CD4-positive, alpha-beta T cell treated with Interleukin-4 for 1 hour (primary cell): ENCODE results near the gene NUP85.
"Not testable (repeated sequence)": the region's sequence is repeated elsewhere in the genome, so short reads cannot be mapped to it uniquely, and the experiment has no call there.

ENCODE experiments used
- DNase-seq, 2 donors: peaks; one replicate each; pipeline ENCODE4 v3.0.0-alpha.2; 2020 to 2022

Gene NUP85

GRCh38 chr17:75242461-75243042 lies 37.1 kb downstream of the NUP85 start:
- DNase-seq: peak; percentile 59 to 71

GRCh38 chr17:75244133-75244866 lies 38.8 kb downstream of the NUP85 start:
- DNase-seq: peak in 1 of 2 donors; percentile 44

- DNase-seq: no peak
These were observed 39.5 kb downstream of the NUP85 start for GRCh38 chr17:75245011-75245410.

- no peak for DNase-seq
These were observed 40.9 kb downstream of the NUP85 start for GRCh38 chr17:75246404-75246803.

DNA sequence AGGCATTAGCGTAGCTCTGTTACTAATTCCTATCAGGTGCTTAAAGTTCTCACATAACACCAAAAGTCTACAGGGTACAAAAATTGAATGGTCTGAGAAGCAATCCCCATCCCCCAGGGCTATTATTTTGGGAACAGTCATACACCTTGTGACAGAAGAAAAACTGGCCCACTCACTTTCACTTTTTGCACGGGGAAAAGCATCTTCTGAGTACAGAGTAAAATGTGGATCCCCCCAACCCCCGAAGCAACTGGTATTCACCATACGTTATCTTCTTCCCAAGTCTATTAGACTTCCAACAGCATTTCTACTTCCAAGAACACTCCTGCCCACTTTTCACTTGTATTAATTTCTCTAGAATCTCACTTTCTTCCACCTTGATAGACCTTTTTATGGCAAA lies 44.1 kb downstream of the NUP85 start:
- DNase-seq: no peak

- DNase-seq: peak in 1 of 2 donors; percentile 57
These were observed 44.6 kb downstream of the NUP85 start for GRCh38 chr17:75250009-75250471.

DNA sequence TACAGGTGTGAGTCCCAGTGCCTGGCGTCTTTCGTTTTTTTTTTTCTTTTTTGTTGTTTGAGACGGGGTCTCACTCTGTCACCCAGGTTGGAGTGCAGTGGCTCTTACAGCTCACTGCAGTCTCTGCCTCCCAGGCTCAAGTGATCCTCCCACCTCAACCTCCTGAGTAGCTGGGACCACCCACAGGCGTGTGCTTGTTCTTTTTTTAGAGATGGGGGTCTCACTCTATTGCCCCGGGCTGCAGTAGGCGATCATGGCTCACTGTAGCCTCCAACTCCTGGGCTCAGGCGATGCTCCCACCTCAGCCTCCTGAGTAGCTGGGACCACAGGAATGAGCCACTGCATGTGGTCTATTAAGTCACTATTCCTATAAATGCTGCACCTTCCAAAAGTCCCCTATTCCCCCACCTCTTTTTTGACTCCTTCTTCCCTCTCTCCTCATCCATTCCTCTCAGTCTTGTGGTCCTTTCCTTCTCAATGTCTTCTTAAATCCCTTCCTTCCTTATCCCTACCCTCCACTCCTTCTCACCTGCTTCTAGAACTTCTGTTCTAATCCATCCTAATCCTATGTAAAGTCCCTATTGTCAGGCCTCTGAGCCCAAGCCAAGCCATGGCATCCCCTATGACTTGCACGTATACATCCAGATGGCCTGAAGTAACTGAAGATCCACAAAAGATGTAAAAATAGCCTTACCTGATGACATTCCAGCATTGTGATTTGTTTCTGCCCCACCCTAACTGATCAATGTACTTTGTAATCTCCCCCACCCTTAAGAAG lies 46.7 kb downstream of the NUP85 start:
- no peak for DNase-seq

DNA sequence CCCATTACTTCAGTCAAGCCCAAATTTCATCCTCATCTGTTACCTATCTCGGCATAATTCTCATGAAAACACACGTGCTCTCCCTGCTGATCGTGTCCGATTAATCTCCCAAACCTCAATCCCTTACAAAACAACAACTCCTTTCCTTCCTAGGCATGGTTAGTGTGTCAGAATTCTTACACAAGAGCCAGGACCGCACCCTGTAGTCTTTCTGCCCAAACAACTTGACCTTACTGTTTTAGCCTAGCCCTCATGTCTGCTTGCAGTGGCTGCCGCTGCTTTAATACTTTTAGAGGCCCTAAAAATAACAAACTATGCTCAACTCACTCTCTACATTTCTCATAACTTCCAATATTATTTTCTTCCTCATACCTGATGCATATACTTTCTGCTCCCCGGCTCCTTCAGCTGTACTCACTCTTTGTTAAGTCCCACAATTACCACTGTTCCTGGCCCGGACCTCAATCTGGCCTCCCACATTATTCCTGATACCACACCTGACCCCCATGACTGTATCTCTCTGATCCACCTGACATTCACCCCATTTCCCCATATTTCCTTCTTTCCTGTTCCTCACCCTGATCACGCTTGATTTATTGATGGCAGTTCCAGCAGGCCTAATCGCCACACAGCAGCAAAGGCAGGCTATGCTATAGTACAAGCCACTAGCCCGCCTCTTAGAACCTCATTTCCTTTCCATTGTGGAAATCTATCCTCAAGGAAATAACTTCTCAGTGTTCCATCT lies 50.6 kb downstream of the NUP85 start:
- DNase-seq: not testable (repeated sequence)

GRCh38 chr17:75257228-75257627 lies 51.7 kb downstream of the NUP85 start:
- not testable (repeated sequence) for DNase-seq

DNA sequence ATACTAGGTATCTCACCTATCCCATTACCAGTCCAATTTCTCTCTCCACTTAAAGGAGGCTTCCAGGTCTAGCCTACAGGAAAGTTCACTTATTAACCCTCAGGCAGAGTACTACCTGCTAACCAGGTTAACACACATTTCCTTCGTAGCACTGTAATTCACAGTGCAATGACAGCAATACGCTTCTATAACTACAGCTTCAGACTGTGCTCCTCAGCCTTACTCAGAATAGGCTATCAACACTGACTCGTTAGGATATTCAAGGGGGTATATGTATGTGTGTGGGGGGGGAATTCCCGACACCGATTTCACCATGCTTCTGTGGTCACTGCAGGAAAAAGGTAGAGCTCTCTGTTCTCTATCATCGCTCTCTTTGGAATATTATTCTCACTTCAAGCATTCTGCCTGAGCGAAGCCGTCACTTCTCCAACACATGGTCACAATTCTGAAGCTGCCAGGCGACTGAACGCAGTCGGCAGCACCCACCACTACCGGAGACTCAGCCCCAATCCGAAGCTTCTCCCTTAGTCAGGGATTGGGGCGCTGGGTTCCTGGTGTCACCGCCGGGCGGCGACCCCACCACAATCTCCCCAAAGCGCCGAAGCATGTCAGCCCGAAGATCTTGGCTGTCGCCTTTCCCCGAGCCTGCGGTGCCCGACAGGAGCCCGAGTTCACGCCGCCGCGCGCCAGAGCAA lies 55.3 kb downstream of the NUP85 start:
- peak; percentile 45 to 70 for DNase-seq

DNA sequence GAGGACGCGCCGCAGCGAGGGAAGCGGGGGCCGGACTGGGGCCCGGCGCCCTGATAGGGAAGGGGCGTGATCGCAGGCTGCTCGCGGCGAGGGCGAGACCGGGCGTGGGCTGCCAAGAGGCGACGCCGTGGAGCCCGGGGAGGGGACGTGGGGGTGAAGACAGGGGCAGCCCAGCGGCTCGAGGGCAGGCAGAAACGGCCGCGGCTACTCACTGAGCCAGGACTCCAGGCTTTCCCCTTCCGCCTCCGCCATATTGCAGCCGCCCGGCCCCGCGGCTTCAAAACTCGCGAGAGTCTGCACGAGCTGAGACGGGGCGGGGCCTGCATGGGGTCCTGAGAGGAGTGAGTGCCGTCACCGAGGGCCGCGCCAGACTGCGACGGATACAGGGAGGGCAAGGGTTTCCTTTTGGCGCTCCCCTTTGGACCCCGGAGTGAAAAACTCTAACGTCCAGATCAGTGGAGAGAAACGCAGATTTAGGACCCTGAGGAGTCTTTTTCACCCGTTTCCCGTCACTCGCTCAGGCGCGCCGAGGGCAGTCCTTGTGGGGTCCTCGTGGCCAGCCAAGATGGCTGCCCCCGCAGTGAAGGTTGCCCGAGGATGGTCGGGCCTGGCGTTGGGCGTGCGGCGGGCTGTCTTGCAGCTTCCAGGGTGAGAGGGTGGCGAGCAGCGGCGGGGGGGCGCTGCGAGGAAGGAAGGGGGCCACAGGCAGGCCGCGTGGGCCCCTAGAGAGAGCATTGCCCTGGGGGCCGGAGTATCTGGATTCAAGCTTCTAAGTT lies 56.0 kb downstream of the NUP85 start, which contains the start of the genes GGA3 and MRPS7:
Gene GGA3, minus strand, starts transcription at position 271 of the 776 bp plus-strand sequence. Its CDS starts 19 bp downstream, at position 252.
Gene MRPS7, plus strand, starts transcription at position 544 of the 776 bp plus-strand sequence. Its CDS starts 22 bp downstream, at position 566.
- peak; percentile 94 to 96 for DNase-seq

DNA sequence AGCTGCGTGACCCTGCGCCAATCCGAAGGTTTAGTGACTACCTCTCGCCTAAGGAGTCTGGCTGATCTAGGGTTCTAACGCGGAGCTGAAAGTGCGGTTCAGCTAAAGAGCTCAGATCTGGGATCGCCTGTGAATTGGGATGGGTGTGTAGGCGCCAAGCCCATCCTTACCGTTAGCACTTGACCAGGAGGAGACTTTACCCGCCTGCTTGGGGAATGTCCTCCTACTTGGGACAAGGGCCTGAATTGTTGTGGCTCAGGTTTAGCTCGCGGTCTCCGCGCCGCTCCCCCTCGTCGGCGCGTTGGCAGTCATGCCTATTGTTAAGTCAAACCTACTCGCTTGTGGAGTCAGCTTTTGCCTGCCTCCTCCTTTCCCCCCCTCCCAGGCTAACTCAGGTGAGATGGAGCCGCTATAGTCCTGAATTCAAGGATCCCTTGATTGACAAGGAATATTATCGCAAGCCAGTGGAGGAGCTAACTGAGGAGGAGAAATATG lies 56.7 kb downstream of the NUP85 start:
- DNase-seq: no peak

DNA sequence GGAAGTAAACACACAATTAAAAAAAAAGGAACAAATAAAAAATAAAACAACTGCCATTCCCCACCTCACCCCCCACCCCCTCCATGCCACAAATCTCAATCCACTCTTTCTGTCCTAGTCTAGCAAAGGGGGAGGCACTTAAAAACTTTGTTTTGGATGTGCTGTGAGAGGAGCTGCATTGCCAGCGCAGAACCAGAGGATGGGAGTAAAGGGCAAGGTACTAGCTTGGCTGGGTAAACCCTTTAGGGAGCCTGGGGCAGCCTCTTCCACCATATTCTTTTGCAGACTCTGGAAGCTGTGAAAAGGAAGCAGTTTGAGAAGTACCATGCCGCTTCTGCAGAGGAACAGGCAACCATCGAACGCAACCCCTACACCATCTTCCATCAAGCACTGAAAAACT lies 57.6 kb downstream of the NUP85 start:
- DNase-seq: no peak

- no peak for DNase-seq
These were observed 60.3 kb downstream of the NUP85 start for GRCh38 chr17:75265614-75266315.

DNA sequence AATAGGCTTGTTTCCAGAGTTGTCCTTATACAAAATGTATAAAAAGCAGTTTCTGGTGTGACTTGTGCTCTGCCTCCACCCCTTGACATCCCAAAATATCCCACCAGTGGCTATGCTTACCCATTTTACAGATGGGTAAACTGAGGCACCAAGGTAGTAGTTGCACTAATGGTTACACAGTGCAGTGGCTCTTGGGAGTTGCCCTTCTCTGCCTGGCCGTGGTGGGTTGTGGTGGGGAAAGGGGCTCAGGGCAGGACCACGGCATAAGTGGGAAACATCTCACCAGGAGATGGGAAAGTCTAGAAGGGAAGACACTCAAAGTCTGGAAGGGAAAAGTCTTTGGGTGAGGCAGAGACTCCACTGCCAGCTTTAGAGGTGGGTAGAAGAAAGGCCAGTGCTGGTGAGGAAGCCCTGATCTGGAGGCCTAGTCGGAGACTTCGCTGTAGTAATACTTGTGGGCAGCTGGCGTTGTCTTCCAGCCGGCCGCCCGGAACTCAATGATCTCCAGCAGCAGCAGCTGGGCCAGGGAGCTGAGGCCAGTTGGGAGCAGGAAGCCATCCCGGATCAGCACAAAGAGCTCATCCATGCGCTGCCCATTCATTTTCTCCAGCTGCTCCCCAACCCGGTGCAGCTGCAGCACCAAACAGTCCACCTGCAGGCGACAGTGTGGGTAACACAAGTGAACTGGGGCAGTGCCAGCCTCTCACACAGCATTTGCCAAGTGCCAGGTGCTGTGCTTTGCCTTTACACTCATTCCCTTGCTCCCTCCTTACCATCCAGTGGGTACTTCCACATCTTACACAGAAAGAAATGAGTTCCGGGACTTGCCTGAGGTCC lies 61.1 kb downstream of the NUP85 start:
- DNase-seq: no peak

- DNase-seq: no peak
These were observed 61.6 kb downstream of the NUP85 start for GRCh38 chr17:75267153-75267410.

DNA sequence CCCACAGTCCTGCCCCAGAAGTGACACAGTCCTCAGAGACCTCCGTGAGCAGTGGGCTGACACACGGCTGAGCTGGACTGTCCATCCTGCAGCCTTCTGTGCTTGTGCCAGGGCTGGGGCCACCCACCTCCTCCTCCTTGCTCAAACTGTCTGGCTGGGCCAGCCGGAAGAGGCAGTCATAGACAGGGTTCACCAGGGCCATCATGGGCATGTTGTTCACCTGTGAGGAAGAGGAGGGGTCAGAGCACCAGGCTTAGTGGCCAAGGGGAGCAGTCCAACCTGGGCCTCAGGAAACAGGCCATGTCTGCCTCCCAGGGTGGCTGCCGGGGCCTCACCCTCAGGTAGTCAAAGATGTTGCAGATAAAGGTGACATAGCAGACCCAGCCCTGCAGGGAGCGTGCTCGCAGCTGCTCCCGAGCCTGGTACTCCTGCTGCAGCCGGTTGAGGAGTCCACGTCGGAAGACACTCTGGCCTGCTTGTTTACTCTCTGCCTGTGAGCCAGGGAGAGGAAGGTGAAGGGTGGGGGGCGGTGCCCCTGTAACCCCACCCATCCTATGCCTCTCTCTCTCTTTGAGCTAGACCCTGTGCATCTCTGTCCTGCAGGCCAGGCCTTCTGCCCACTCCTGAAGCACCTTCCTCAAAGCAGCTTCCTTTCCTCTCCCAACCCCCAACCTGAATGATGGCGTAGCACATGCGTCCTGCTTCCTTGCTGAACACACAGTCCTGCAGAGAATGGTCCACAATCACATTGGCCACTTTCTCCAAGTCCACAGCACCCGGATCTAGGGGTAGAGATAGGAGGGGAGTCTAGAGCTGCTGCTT lies 62.1 kb downstream of the NUP85 start:
- DNase-seq: no peak

DNA sequence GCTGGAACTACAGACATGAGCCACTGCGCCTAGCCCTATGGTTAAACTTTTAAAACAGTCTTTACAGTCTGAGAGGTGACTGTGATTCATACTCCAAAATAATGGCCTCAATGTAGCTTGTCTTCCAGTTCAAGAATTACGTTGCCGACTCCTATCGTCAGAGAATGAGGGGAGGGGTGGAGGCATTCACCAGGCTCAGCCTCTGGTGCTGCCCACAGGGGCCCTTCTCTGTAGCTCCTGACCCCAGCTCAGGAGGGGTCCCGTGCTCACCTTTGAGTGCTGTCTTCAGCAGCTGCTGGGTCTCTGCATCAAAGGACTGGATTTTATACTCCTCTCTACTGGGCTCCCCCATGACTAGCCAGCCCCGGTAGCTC lies 64.4 kb downstream of the NUP85 start:
- no peak for DNase-seq
